HepG2 (cell line): Measurements from ENCODE around the gene DHFR2. TPM values are rescaled to one million over a fixed set of nuclear protein-coding genes. Genes with fewer than 3 reads are reported as not detected.

ENCODE experiments used
- ATAC-seq: fragments of 200-7000 bp; cut with Tn5 transposase; 3 replicates; pipeline ENCODE4 v1.9.1; 2020; ENCODE audit warnings: mild to moderate bottlenecking, moderate library complexity
- BruUV-seq: library from RNA; stranded (reverse); fragments of 400-500 nt; replicated peaks from 2 replicates; lab custom pipeline; 2021; lab: Mats Ljungman, UMichigan
- CTCF ChIA-PET: fragments of 300-600 bp; formaldehyde crosslinking; extraction: SDS; loops from one replicate; lab custom pipeline; 2021; ENCODE audit warnings: low total read pairs, inconsistent platforms, low intra/inter-chr PET ratio; lab: Yijun Ruan, JAX
- POLR2A ChIA-PET: fragments of 350-600 bp; sonication (Branson Sonifier 250); formaldehyde crosslinking; loops from one replicate; lab custom pipeline; 2020; ENCODE audit warnings: antibody characterized with exemption, inconsistent platforms; lab: Yijun Ruan, JAX
- DNase-seq: peaks from one replicate; pipeline ENCODE4 v3.0.0-alpha.2; 2015; ENCODE audit warnings: low spot score
- FAIRE-seq: peaks from 3 replicates; lab custom pipeline; 2011; peaks lifted over from hg19 to GRCh38; lab: Jason Lieb, UNC
- H2AFZ ChIP-seq: one replicate; pipeline ENCODE4 v1.6.1; 2011; ENCODE audit warnings: low read length, inconsistent platforms
- H3K27ac ChIP-seq: fragments of 300-600 bp; 3 replicates; pipeline ENCODE4 v1.8.0; 2011; ENCODE audit warnings: mixed run types, mild to moderate bottlenecking, mixed read lengths, low read length, inconsistent platforms; ENCODE audit not compliant: insufficient read depth; ENCODE audit errors: extremely low read length
- H3K27me3 ChIP-seq, 2 experiments: fragments of 200-600 bp in 1 of 2; 2 replicates in 1 of 2; 3 replicates in 1 of 2; pipeline versions ENCODE4 v1.6.0 to v1.8.0; 2011; ENCODE audit warnings: low read length in 2 of 2, mild to moderate bottlenecking in 2 of 2, moderate library complexity in 2 of 2, inconsistent platforms in 1 of 2; ENCODE audit not compliant: insufficient read depth in 2 of 2, control insufficient read depth in 1 of 2
- H3K36me3 ChIP-seq, 2 experiments: fragments of 200-600 bp in 1 of 2; replicated peaks in 1 of 2; 2 replicates in 1 of 2; 3 replicates in 1 of 2; pipeline versions ENCODE4 v1.5.1 to v1.8.0; 2011; ENCODE audit warnings: low read length in 2 of 2, inconsistent platforms in 1 of 2; ENCODE audit not compliant: insufficient read depth in 2 of 2, control insufficient read depth in 1 of 2
- H3K4me1 ChIP-seq: 2 replicates; pipeline ENCODE4 v1.5.1; 2012; ENCODE audit warnings: low read length, inconsistent platforms; ENCODE audit not compliant: insufficient read depth
- H3K4me2 ChIP-seq: 2 replicates; pipeline ENCODE4 v1.6.0; 2011; ENCODE audit warnings: low read depth, low read length, inconsistent platforms
- H3K4me3 ChIP-seq, 3 experiments: fragments of 200-600 bp in 1 of 3; sonication (generic), shearing (Covaris generic) in 1 of 3; replicated peaks in 1 of 3; 2 replicates each; pipeline ENCODE4 v1.5.1; 2011 to 2016; ENCODE audit warnings: low read length in 3 of 3, inconsistent platforms in 2 of 3, low read depth in 2 of 3, mild to moderate bottlenecking in 2 of 3, control low read depth in 1 of 3, mixed read lengths in 1 of 3; ENCODE audit not compliant: insufficient read depth in 1 of 3
- H3K79me2 ChIP-seq: one replicate; pipeline ENCODE4 v1.6.1; 2011; ENCODE audit warnings: low read length, inconsistent platforms; ENCODE audit not compliant: insufficient read depth
- H3K9ac ChIP-seq: 2 replicates; pipeline ENCODE4 v1.6.0; 2011; ENCODE audit warnings: mild to moderate bottlenecking, low read depth, low read length, inconsistent platforms; ENCODE audit not compliant: insufficient read depth
- H3K9me3 ChIP-seq: 2 replicates; pipeline ENCODE4 v1.5.1; 2012; ENCODE audit warnings: mild to moderate bottlenecking, low read length
- H4K20me1 ChIP-seq: 2 replicates; pipeline ENCODE4 v1.6.0; 2011; ENCODE audit warnings: inconsistent platforms, mild to moderate bottlenecking, low read length, moderate library complexity; ENCODE audit not compliant: insufficient read depth
- ATM ChIP-seq: fragments of 450-650 bp; IDR thresholded peaks from 2 replicates; pipeline ENCODE4 v1.7.1; 2017; ENCODE audit warnings: mild to moderate bottlenecking, borderline replicate concordance
- BCL3 ChIP-seq: sonication (generic); formaldehyde crosslinking; IDR thresholded peaks from 2 replicates; pipeline ENCODE4 v1.5.1; 2020; ENCODE audit warnings: mild to moderate bottlenecking, missing genetic modification reagents, moderate library complexity
- ELF3 ChIP-seq: IDR thresholded peaks from 2 replicates; pipeline ENCODE4 v1.6.1; 2016; ENCODE audit warnings: missing genetic modification reagents, missing compliant biosample characterization
- HCFC1 ChIP-seq: fragments of 150-350 bp; IDR thresholded peaks from 2 replicates; pipeline ENCODE4 v1.6.1; 2014; ENCODE audit warnings: low read depth, low read length
- KLF15 ChIP-seq: sonication (generic); formaldehyde crosslinking; IDR thresholded peaks from 2 replicates; pipeline ENCODE4 v1.8.1; 2023; ENCODE audit warnings: borderline replicate concordance, mild to moderate bottlenecking, inconsistent platforms, missing genetic modification reagents, mixed read lengths
- MTF2 ChIP-seq: sonication (generic); formaldehyde crosslinking; IDR thresholded peaks from 2 replicates; pipeline ENCODE4 v1.5.0; 2020; ENCODE audit warnings: missing genetic modification reagents, borderline replicate concordance
- MXD4 ChIP-seq: IDR thresholded peaks from 2 replicates; pipeline ENCODE4 v1.6.1; 2016; ENCODE audit warnings: mild to moderate bottlenecking, missing biosample characterization, missing genetic modification reagents
- NPAS2 ChIP-seq: sonication (generic); formaldehyde crosslinking; IDR thresholded peaks from 2 replicates; pipeline ENCODE4 v1.8.0; 2022; ENCODE audit warnings: mild to moderate bottlenecking, missing genetic modification reagents, borderline replicate concordance
- PHF5A ChIP-seq: IDR thresholded peaks from one replicate; pipeline ENCODE4 v1.6.1; 2018; ENCODE audit warnings: low read depth, missing genetic modification reagents; ENCODE audit not compliant: unreplicated experiment
- REL ChIP-seq: sonication (generic); formaldehyde crosslinking; conservative IDR thresholded peaks from 2 replicates; pipeline ENCODE4 v1.8.0; 2022; ENCODE audit warnings: mild to moderate bottlenecking, missing genetic modification reagents, moderate library complexity
- SATB2 ChIP-seq: sonication (generic); formaldehyde crosslinking; IDR thresholded peaks from 2 replicates; pipeline ENCODE4 v1.5.0; 2020; ENCODE audit warnings: missing genetic modification reagents
- SNAI1 ChIP-seq: sonication (generic); formaldehyde crosslinking; IDR thresholded peaks from 2 replicates; pipeline ENCODE4 v1.5.0; 2020; ENCODE audit warnings: mild to moderate bottlenecking, missing genetic modification reagents, borderline replicate concordance
- THRA ChIP-seq: sonication (generic); formaldehyde crosslinking; IDR thresholded peaks from 2 replicates; pipeline ENCODE4 v1.4.0; 2020; ENCODE audit warnings: missing genetic modification reagents, borderline replicate concordance
- YEATS2 ChIP-seq: sonication (generic); formaldehyde crosslinking; IDR thresholded peaks from 2 replicates; pipeline ENCODE4 v1.4.0; 2020; ENCODE audit warnings: missing genetic modification reagents, borderline replicate concordance
- ZBTB1 ChIP-seq: sonication (generic); formaldehyde crosslinking; IDR thresholded peaks from 2 replicates; pipeline ENCODE4 v1.4.0; 2020; ENCODE audit warnings: missing genetic modification reagents, borderline replicate concordance
- ZNF17 ChIP-seq: sonication (generic); formaldehyde crosslinking; IDR thresholded peaks from 2 replicates; pipeline ENCODE4 v1.5.0; 2020; ENCODE audit warnings: mild to moderate bottlenecking, missing genetic modification reagents
- ZNF331 ChIP-seq: sonication (generic); formaldehyde crosslinking; IDR thresholded peaks from 2 replicates; pipeline ENCODE4 v1.4.0; 2020; ENCODE audit warnings: missing genetic modification reagents
- ZNF598 ChIP-seq: sonication (generic); formaldehyde crosslinking; IDR thresholded peaks from 2 replicates; pipeline ENCODE4 v1.5.1; 2020; ENCODE audit warnings: mild to moderate bottlenecking, missing genetic modification reagents, borderline replicate concordance
- WGBS: methylation state at CpG from one replicate; pipeline ENCODE4 v1.1.6; 2017; ENCODE audit warnings: low lambda C conversion rate; 5-methylcytosine and 5-hydroxymethylcytosine counted together
- in situ Hi-C: cut with HindIII; loops from 2 replicates; pipeline ENCODE4 v1.10.0; 2017; ENCODE audit warnings: low pct_unique_long_range_greater_than_20kb; ENCODE audit not compliant: extremely low pct_ligation_motif_present
- intact Hi-C: fragments of 100-400 bp; cut with micrococcal nuclease; formaldehyde crosslinking; loops from one replicate; pipeline ENCODE4 v1.10.0; 2022; ENCODE audit not compliant: unreplicated experiment
- polyA plus RNA-seq, 8 experiments: library from polyadenylated mRNA; depleted of rRNA in 3 of 8; stranded (reverse) in 7 of 8; unstranded in 1 of 8; fragments of >200 nt; fragmentation: Illumina TruSeq in 4 of 8; extraction: Trizol in 4 of 8; gene quantifications; 2 replicates each; pipeline versions ENCODE4 v1.2.1 to v1.2.3, GENCODE V29; 2011 to 2016; ENCODE audit warnings: low read depth in 4 of 8, missing spikeins in 1 of 8, mixed read lengths in 1 of 8; ENCODE audit not compliant: insufficient read depth in 1 of 8
- total RNA-seq, 5 experiments: library from RNA; depleted of rRNA; stranded (reverse); fragments of >200 nt; fragmentation: Illumina TruSeq; extraction: Trizol; gene quantifications; 2 replicates each; pipeline ENCODE4 v1.2.3, GENCODE V29; 2016; ENCODE audit warnings: low read depth in 1 of 5

DHFR2 gene
- total and polyA plus RNA-seq, 2 of the 13 experiments (the other 11 are each of a cell fraction or from before 2014, with no cell fraction given) = 1.4 to 4.6 TPM

GRCh38 chr3:94020293-94020692 is 42.4 kb downstream of the DHFR2 start (continued):
- TF ChIP-seq NPAS2 (CRISPR knock-in tag) (no peak), SNAI1 (CRISPR knock-in tag) (no peak), YEATS2 (CRISPR knock-in tag) (no peak), ATM (no peak), ELF3 (CRISPR knock-in tag) (no peak), ZBTB1 (no peak), MTF2 (CRISPR knock-in tag) (no peak)

GRCh38 chr3:94019659-94020058 is 43.1 kb downstream of the DHFR2 start:
- DNase-seq (no peak), FAIRE-seq (no peak), ATAC-seq (no peak)
- Histone ChIP-seq H3K27ac (no peak overlapping the region), H3K9me3 (no peaks in the 10 kb centered on the region), H3K4me2 (no peak overlapping the region), H3K36me3 (no peaks in the 10 kb centered on the region), H2AFZ (no peak overlapping the region), H3K4me1 (no peaks in the 10 kb centered on the region), H3K27me3 (no peaks in the 10 kb centered on the region), H3K9ac (no peak overlapping the region)
- POLR2A ChIA-PET = no interaction called here
- in situ Hi-C loops = no loop called here
- TF ChIP-seq BCL3 (CRISPR knock-in tag) (no peak), REL (CRISPR knock-in tag) (no peak), ELF3 (CRISPR knock-in tag) (no peak), ZNF598 (CRISPR knock-in tag) (no peak), PHF5A (CRISPR knock-in tag) (no peak), ZNF331 (CRISPR knock-in tag) (no peak), MXD4 (CRISPR knock-in tag) (no peak), THRA (no peak), ZNF17 (CRISPR knock-in tag) (no peak), SATB2 (CRISPR knock-in tag) (no peak), KLF15 (CRISPR knock-in tag) (no peak), HCFC1 (no peak)
- TF ChIP-seq, all 625 proteins: peak for 0
- no peak overlapping the region for H3K4me3 ChIP-seq
- no peaks in the 10 kb centered on the region for H3K79me2 ChIP-seq
- H4K20me1 ChIP-seq = no peaks in the 10 kb centered on the region
- 92% methylated on average over 2 of the region's 2 CpGs for WGBS
- BruUV-seq = no TSS peak
- CTCF ChIA-PET = no interaction called here
- intact Hi-C loops = no loop called here
